Activated CD8-positive, alpha-beta T cell treated with anti-CD3 and anti-CD28 coated beads for 36 hours (primary cell): Measurements from ENCODE around the gene MMP7. TPM values are rescaled to one million over a fixed set of nuclear protein-coding genes. Genes with fewer than 3 reads are reported as not detected.

ENCODE experiments used
- ATAC-seq: fragments of 200-7000 bp; cut with Tn5 transposase; one replicate; pipeline ENCODE4 v1.10.0; 2021; ENCODE audit warnings: mild to moderate bottlenecking, moderate library complexity
- CTCF ChIA-PET: fragments of 350-600 bp; sonication (Branson Sonifier 250); formaldehyde crosslinking; loops from one replicate; lab custom pipeline; 2021; ENCODE audit warnings: antibody characterized with exemption; lab: Charles Lee
- POLR2A ChIA-PET: fragments of 350-600 bp; sonication (Branson Sonifier 250); formaldehyde crosslinking; loops from one replicate; lab custom pipeline; 2021; ENCODE audit warnings: antibody characterized with exemption; lab: Charles Lee
- DNase-seq: peaks from one replicate; pipeline ENCODE4 v3.0.0-alpha.2; 2020
- H3K27ac Mint-ChIP-seq: one replicate; pipeline ENCODE4 v1.8.0; 2021; ENCODE audit warnings: mild to moderate bottlenecking, mixed read lengths
- H3K27me3 Mint-ChIP-seq: one replicate; pipeline ENCODE4 v1.8.0; 2021; ENCODE audit warnings: mixed read lengths
- H3K36me3 Mint-ChIP-seq: one replicate; pipeline ENCODE4 v1.8.0; 2021; ENCODE audit warnings: low read depth, mixed read lengths
- H3K4me1 Mint-ChIP-seq: one replicate; pipeline ENCODE4 v1.8.0; 2021; ENCODE audit warnings: low read depth, mixed read lengths
- H3K4me3 Mint-ChIP-seq: one replicate; pipeline ENCODE4 v1.8.0; 2021; ENCODE audit warnings: mild to moderate bottlenecking, moderate library complexity, mixed read lengths
- H3K9me3 Mint-ChIP-seq: one replicate; pipeline ENCODE4 v1.8.0; 2021; ENCODE audit warnings: mixed read lengths
- intact Hi-C: fragments of 100-400 bp; cut with micrococcal nuclease; formaldehyde crosslinking; loops from one replicate; pipeline ENCODE4 v1.10.0; 2022
- total RNA-seq, 2 experiments: library from RNA; stranded (reverse); gene quantifications; one replicate each; pipeline ENCODE4 v1.2.3, GENCODE V29; 2021
- TF ChIP-seq, protein P1 (sequence below): fragments of 200-600 bp; IDR thresholded peaks from one replicate; pipeline ENCODE4 v1.8.0; 2022; ENCODE audit warnings: antibody characterized with exemption, mild to moderate bottlenecking

Gene MMP7
- total RNA-seq, 2 experiments from 2014 or later, result not detected

GRCh38 chr11:102518296-102519094 is 12.1 kb downstream of the MMP7 start:
- ChIA-PET POLR2A (no interaction called here), CTCF (interaction anchor here (1.0 to 2.4 kb wide), 13 partner anchors 10 to 249 kb away, joined by 3 to 14 read pairs (median 4); no protein-coding TSS in a partner anchor)
- DNase-seq, result no peak

GRCh38 chr11:102517670-102518069 is 12.9 kb downstream of the MMP7 start:
- Mint-ChIP-seq H3K36me3 (no peaks in the 10 kb centered on the region), H3K9me3 (no peaks in the 10 kb centered on the region), H3K27me3 (peaks cover 4% of the 10 kb centered on the region), H3K27ac (no peak overlapping the region), H3K4me3 (no peak overlapping the region), H3K4me1 (peaks cover 2% of the 10 kb centered on the region)
- TF ChIP-seq, protein P1, sequence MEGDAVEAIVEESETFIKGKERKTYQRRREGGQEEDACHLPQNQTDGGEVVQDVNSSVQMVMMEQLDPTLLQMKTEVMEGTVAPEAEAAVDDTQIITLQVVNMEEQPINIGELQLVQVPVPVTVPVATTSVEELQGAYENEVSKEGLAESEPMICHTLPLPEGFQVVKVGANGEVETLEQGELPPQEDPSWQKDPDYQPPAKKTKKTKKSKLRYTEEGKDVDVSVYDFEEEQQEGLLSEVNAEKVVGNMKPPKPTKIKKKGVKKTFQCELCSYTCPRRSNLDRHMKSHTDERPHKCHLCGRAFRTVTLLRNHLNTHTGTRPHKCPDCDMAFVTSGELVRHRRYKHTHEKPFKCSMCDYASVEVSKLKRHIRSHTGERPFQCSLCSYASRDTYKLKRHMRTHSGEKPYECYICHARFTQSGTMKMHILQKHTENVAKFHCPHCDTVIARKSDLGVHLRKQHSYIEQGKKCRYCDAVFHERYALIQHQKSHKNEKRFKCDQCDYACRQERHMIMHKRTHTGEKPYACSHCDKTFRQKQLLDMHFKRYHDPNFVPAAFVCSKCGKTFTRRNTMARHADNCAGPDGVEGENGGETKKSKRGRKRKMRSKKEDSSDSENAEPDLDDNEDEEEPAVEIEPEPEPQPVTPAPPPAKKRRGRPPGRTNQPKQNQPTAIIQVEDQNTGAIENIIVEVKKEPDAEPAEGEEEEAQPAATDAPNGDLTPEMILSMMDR, result no peak
- intact Hi-C loops, result no loop called here
- ATAC-seq, result no peak
- POLR2A ChIA-PET, result no interaction called here
- no peak for DNase-seq
- CTCF ChIA-PET, result interaction anchor here (1.0 to 2.4 kb wide), 7 partner anchors 22 to 249 kb away, joined by 3 to 8 read pairs (median 4); no protein-coding TSS in a partner anchor

More at GRCh38 chr11:102518296-102519094, 12.1 kb downstream of the MMP7 start:
- intact Hi-C loops, result no loop called here
- Mint-ChIP-seq H3K36me3 (no peaks in the 10 kb centered on the region), H3K9me3 (no peaks in the 10 kb centered on the region), H3K4me3 (no peak overlapping the region), H3K4me1 (peaks cover 3% of the 10 kb centered on the region), H3K27ac (no peak overlapping the region), H3K27me3 (peaks cover 4% of the 10 kb centered on the region)
- ATAC-seq, result no peak
- TF ChIP-seq, protein P1, result no peak

DNA sequence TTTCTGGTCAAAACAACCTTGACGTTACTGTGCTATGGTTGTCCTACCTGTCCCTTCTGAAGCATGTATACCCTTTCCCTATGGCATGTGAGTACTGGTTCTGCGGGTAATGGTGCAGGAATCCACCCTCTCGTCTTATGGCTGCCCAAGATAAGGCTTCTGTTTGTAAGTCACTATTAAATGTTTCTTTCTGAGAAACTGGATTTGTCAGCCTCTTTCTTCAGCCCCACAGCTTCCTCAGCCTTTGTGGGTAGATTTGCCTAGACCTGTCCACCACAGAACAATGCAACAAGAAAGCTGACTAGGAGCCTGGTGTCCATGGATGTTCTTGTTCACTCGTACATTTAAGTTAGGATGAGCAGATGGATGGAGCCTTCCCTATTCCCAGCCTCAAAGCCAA is 14.4 kb downstream of the MMP7 start:
- DNase-seq (no peak), ATAC-seq (no peak)
- no peak overlapping the region for H3K27ac Mint-ChIP-seq
- H3K4me3 Mint-ChIP-seq, result no peak overlapping the region
- ChIA-PET CTCF (interaction anchor here (1.3 to 1.5 kb wide), 2 partner anchors 9 to 10 kb away, joined by 3 read pairs; no protein-coding TSS in a partner anchor), POLR2A (no interaction called here)
- peaks cover 4% of the 10 kb centered on the region for H3K27me3 Mint-ChIP-seq
- TF ChIP-seq, protein P1, result no peak
- no peaks in the 10 kb centered on the region for H3K36me3 Mint-ChIP-seq
- no peaks in the 10 kb centered on the region for H3K4me1 Mint-ChIP-seq
- no peaks in the 10 kb centered on the region for H3K9me3 Mint-ChIP-seq
- intact Hi-C loops, result no loop called here

GRCh38 chr11:102513869-102514268 is 16.7 kb downstream of the MMP7 start:
- Mint-ChIP-seq H3K27me3 (no peaks in the 10 kb centered on the region), H3K36me3 (no peaks in the 10 kb centered on the region), H3K4me1 (no peaks in the 10 kb centered on the region), H3K27ac (no peak overlapping the region), H3K4me3 (no peak overlapping the region), H3K9me3 (no peaks in the 10 kb centered on the region)
- CTCF ChIA-PET, result interaction anchor here (0.7 to 2.7 kb wide), 5 partner anchors 12 to 172 kb away, joined by 4 to 14 read pairs (median 8); no protein-coding TSS in a partner anchor
- TF ChIP-seq, protein P1, result no peak
- intact Hi-C loops, result no loop called here
- POLR2A ChIA-PET, result interaction anchor here (0.6 kb wide), 1 partner anchor 114 kb away, joined by 4 read pairs; no protein-coding TSS in a partner anchor
- DNase-seq (no peak), ATAC-seq (no peak)
